Measurements from ENCODE around the gene MT4.

GRCh38 chr16:56589141-56590039, 24.5 kb downstream of the MT4 start, which contains the start of gene MT3:
- TF ChIP-seq SP1 (IDR thresholded peaks at IDR 0.05) = no peak
- TF ChIP-seq TARDBP (IDR thresholded peaks at IDR 0.05) = no peak
- TF ChIP-seq LEF1 (IDR thresholded peaks at IDR 0.05; ENCODE audit: borderline replicate concordance) = no peak
- TF ChIP-seq CTBP1 (IDR thresholded peaks at IDR 0.05; ENCODE audit: borderline replicate concordance) = no peak
- TF ChIP-seq SUZ12 (IDR thresholded peaks at IDR 0.05) = no peak
- no peak for TF ChIP-seq BHLHE40 (IDR thresholded peaks at IDR 0.05; ENCODE audit: borderline replicate concordance)
- TF ChIP-seq FOXA1 (IDR thresholded peaks at IDR 0.05) = no peak
- TF ChIP-seq ZNF384 (IDR thresholded peaks at IDR 0.05) = no peak
- no peak for TF ChIP-seq FOXM1 (IDR thresholded peaks at IDR 0.05; ENCODE audit: borderline replicate concordance)
- no peak for TF ChIP-seq NFRKB (IDR thresholded peaks at IDR 0.05)
